ENCODE data around the gene PLCL2.

- TF ChIP-seq CTCF (IDR thresholded peaks at IDR 0.05) (no peak), POLR2A (IDR thresholded peaks at IDR 0.05; ENCODE audit: low read depth) (no peak), EP300 (IDR thresholded peaks at IDR 0.05) (no peak), POLR2AphosphoS5 (IDR thresholded peaks at IDR 0.05) (no peak)
Observed at GRCh38 chr3:16887130-16887529, 2.4 kb downstream of the PLCL2 start.

Measured in esophagus muscularis mucosa (tissue), 4 donors.